Upper lobe of left lung (tissue), 6 donors: ENCODE measurements around the gene CGB5. TPM values are rescaled to one million over a fixed set of nuclear protein-coding genes. Genes with fewer than 3 reads are reported as not detected.

Source experiments
- ATAC-seq, 2 donors: fragments of 200-7000 bp; cut with Tn5 transposase; one replicate each; pipeline ENCODE4 v1.9.1; 2022; ENCODE audit warnings: mild to moderate bottlenecking in 2 of 2, moderate library complexity in 2 of 2; ENCODE audit not compliant: low FRiP score in 2 of 2
- DNase-seq, 2 donors: peaks; one replicate each; pipeline ENCODE4 v3.0.0-alpha.2; 2019 to 2020
- H3K27ac ChIP-seq, 4 donors: fragments of 200-600 bp; sonication (generic); one replicate each; pipeline ENCODE4 v1.5.1; 2016 to 2019
- H3K27me3 ChIP-seq, 4 donors: fragments of 200-600 bp; sonication (generic); one replicate each; pipeline ENCODE4 v1.5.1; 2017 to 2019
- H3K36me3 ChIP-seq, 4 donors: fragments of 200-600 bp; sonication (generic); one replicate each; pipeline ENCODE4 v1.5.1; 2016 to 2019
- H3K4me1 ChIP-seq, 4 donors: fragments of 200-600 bp; sonication (generic); one replicate each; pipeline ENCODE4 v1.5.1; 2018 to 2019
- H3K4me3 ChIP-seq, 4 donors: fragments of 200-600 bp; sonication (generic); one replicate each; pipeline ENCODE4 v1.5.1; 2017 to 2019; ENCODE audit warnings: mild to moderate bottlenecking in 2 of 4, moderate library complexity in 1 of 4
- H3K9me3 ChIP-seq, 4 donors: fragments of 200-600 bp; sonication (generic); one replicate each; pipeline ENCODE4 v1.5.1; 2018 to 2019
- CTCF ChIP-seq, 6 experiments: fragments of 450-650 bp in 4 of 6; fragments of 200-600 bp in 2 of 6; sonication (generic) in 2 of 6; IDR thresholded peaks; one replicate each; pipeline ENCODE4 v1.5.1; 2016 to 2019; ENCODE audit warnings: antibody characterized with exemption in 6 of 6
- EP300 ChIP-seq, 4 donors: sonication (generic); formaldehyde crosslinking; IDR thresholded peaks; one replicate each; pipeline ENCODE4 v1.5.1; 2017; ENCODE audit warnings: antibody characterized with exemption in 4 of 4, control low read depth in 2 of 4
- POLR2A ChIP-seq, 4 donors: fragments of 450-650 bp; IDR thresholded peaks; one replicate each; pipeline ENCODE4 v1.5.1; 2016 to 2017; ENCODE audit warnings: antibody characterized with exemption in 4 of 4, mild to moderate bottlenecking in 2 of 4
- POLR2AphosphoS5 ChIP-seq, 2 donors: sonication (generic); formaldehyde crosslinking; IDR thresholded peaks; one replicate each; pipeline ENCODE4 v1.5.1; 2017; ENCODE audit warnings: antibody characterized with exemption in 2 of 2
- WGBS, 2 donors: methylation state at CpG; one replicate each; pipeline ENCODE4 v1.1.5; 2017 to 2018; 5-methylcytosine and 5-hydroxymethylcytosine counted together
- total RNA-seq, 6 donors: library from RNA; depleted of rRNA in 4 of 6; stranded (reverse); fragments of >200 nt in 4 of 6; gene quantifications; one replicate each; pipeline versions ENCODE4 v1.1.0 to v1.2.1, GENCODE V29; 2016 to 2021
- donor health status: DM: no; HTN: no; CAD: no; lungs with moderate emphysema.
- donor health status: DM: no; HTN: yes; CAD: no; lungs with severe emphysema.

CGB5 gene
- total RNA-seq, 6 donors from 2014 or later: not detected

DNA sequence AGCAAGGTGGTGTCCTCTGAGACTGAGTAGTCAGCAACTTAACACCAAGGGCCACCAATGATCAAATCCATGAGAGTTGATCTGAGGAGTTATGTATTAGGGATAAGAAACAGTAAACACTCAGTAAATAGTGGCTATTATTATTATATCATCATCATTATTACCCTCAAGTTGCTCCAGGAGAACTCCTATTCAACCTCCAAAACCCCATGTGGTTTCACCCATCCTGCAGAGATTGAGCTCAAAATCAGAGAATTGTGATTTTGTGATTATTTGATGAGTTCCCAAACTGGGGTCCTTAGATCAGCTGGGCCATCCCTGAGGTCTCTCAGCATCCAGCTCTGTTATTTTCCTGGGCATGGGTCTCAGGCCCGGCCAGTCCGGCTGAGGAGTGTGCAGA lies 17.4 kb downstream of the CGB5 start:
- H3K4me3 ChIP-seq: no peak overlapping the region
- 75 to 100% methylated on average over 2 of the region's 2 CpGs for WGBS, 2 donors
- no peak for DNase-seq
- TF ChIP-seq EP300 (IDR thresholded peaks at IDR 0.05): no peak
- TF ChIP-seq POLR2A (IDR thresholded peaks at IDR 0.05): no peak
- TF ChIP-seq CTCF (IDR thresholded peaks at IDR 0.05): no peak
- TF ChIP-seq POLR2AphosphoS5 (IDR thresholded peaks at IDR 0.05): no peak
- no peaks in the 10 kb centered on the region for H3K36me3 ChIP-seq
- no peaks in the 10 kb centered on the region for H3K9me3 ChIP-seq
- peaks cover 3 to 32% (median 12%) of the 10 kb centered on the region in 4 donors for H3K27me3 ChIP-seq
- no peak for ATAC-seq
- H3K27ac ChIP-seq: no peak overlapping the region
- H3K4me1 ChIP-seq: peaks cover 24 to 33% (median 27%) of the 10 kb centered on the region in 4 donors

DNA sequence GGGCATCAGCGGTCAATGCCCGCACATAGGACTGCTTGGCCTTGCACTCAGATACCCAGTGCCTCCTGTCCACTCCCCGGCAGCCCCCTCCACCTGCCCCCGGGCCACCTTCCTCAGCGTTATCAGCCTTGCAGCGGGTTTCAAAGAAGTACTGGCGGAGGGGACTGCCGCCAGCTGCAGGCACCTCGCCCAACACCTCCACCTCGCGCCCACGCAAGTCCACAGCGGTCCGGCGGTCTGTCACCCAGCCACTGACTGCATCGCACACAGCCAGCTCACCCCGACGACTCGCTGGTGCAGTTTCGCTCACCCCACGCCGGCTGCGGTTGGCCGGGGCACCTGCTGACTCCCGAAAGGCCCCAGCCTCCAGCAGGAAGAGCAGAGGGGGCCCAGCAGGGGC lies 17.8 kb downstream of the CGB5 start:
- DNase-seq (peak in 1 of 2 donors; percentile 76), ATAC-seq (no peak)
- Histone ChIP-seq H3K4me1 (peaks cover 24 to 29% (median 24%) of the 10 kb centered on the region in 4 donors), H3K27me3 (peaks cover 3 to 32% (median 12%) of the 10 kb centered on the region in 4 donors), H3K4me3 (no peak overlapping the region), H3K36me3 (no peaks in the 10 kb centered on the region), H3K27ac (no peak overlapping the region), H3K9me3 (no peaks in the 10 kb centered on the region)
- 55 to 59% methylated on average over 5 to 24 of the region's 25 CpGs for WGBS, 2 donors
- TF ChIP-seq EP300 (IDR thresholded peaks at IDR 0.05): no peak
- no peak for TF ChIP-seq POLR2A (IDR thresholded peaks at IDR 0.05)
- no peak for TF ChIP-seq CTCF (IDR thresholded peaks at IDR 0.05)
- no peak for TF ChIP-seq POLR2AphosphoS5 (IDR thresholded peaks at IDR 0.05)

DNA sequence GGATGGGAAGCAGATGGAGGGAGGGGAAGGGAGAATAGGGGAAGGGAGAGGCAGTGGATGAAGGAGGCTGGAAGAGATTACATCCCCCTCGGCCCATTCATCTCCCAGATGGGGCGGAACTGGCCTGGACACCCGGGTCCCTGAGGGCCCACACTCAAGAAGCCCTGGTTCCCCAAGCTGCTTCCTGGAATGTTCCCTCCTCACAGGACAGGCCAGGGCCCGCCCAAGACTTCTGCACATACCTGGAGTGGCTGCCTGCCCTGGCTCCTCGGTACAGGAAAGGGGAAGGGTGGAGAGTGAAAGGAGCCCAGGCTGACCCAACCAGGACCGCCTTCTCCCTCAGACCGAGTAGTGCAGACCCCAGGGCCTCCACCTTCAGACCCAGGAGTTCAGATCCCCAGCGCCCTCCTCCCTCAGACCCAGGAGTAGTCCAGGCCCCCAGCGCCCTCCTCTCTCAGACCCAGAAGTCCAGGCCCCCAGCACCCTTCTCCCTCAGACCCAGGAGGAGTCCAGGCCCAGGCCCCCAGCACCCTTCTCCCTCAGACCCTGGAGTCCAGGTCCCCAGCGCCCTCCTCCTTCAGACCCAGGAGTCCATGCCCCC lies 20.5 kb downstream of the CGB5 start:
- Histone ChIP-seq H3K27me3 (peaks cover 3 to 19% (median 9%) of the 10 kb centered on the region in 4 donors), H3K4me1 (peaks cover 7 to 10% (median 8%) of the 10 kb centered on the region in 4 donors), H3K4me3 (peak overlapping the region in 3 of 4 donors; percentile 26 to 36 (median 33)), H3K9me3 (no peaks in the 10 kb centered on the region), H3K36me3 (no peaks in the 10 kb centered on the region), H3K27ac (peak overlapping the region; percentile 1 to 29 (median 10))
- WGBS, 2 donors: 48 to 53% methylated on average over 6 to 10 of the region's 10 CpGs
- ATAC-seq: peak; percentile 34 to 75
- no peak for TF ChIP-seq POLR2AphosphoS5 (IDR thresholded peaks at IDR 0.05)
- TF ChIP-seq EP300 (IDR thresholded peaks at IDR 0.05): no peak
- TF ChIP-seq CTCF (IDR thresholded peaks at IDR 0.05): no peak
- TF ChIP-seq POLR2A (IDR thresholded peaks at IDR 0.05): peak in 1 of 4 donors; percentile 20
- peak in 1 of 2 donors; percentile 57 for DNase-seq

GRCh38 chr19:49064768-49065611 lies 21.3 kb downstream of the CGB5 start, which contains the start of gene NTF4:
NTF4 (minus strand) TSS chr19:49064818; CDS start chr19:49061997, 2,821 bp downstream.
- Histone ChIP-seq H3K9me3 (no peaks in the 10 kb centered on the region), H3K27ac (peak within 1 kb of the TSS; percentile 1 to 29 (median 10)), H3K4me3 (peak within 1 kb of the TSS in 3 of 4 donors; percentile 26 to 36 (median 33)), H3K4me1 (peaks cover 7 to 10% (median 8%) of the 10 kb centered on the region in 4 donors), H3K27me3 (peaks cover 3 to 23% (median 9%) of the 10 kb centered on the region in 4 donors), H3K36me3 (no peaks in the 10 kb centered on the region)
- TF ChIP-seq EP300 (IDR thresholded peaks at IDR 0.05): no peak
- TF ChIP-seq CTCF (IDR thresholded peaks at IDR 0.05): no peak
- TF ChIP-seq POLR2AphosphoS5 (IDR thresholded peaks at IDR 0.05): no peak
- no peak for TF ChIP-seq POLR2A (IDR thresholded peaks at IDR 0.05)
- DNase-seq (peak; percentile 50 to 88), ATAC-seq (peak; percentile 19 to 44)
- WGBS, 2 donors: 9 to 13% methylated on average over 22 to 30 of the region's 53 CpGs
